Stimulated activated naive CD8-positive, alpha-beta T cell treated with anti-CD3 and anti-CD28 coated beads, Interleukin-15, Interleukin-2, amounts not matched to agents 100 ng/mL and 50 ng/mL, for 24 hours (primary cell): Measurements from ENCODE around the gene TAF10.

ENCODE experiments used
- H3K27ac Mint-ChIP-seq: one replicate; pipeline ENCODE4 v1.8.0; 2021; ENCODE audit warnings: mild to moderate bottlenecking, mixed read lengths
- H3K27me3 Mint-ChIP-seq: one replicate; pipeline ENCODE4 v1.8.0; 2021; ENCODE audit warnings: mixed read lengths
- H3K36me3 Mint-ChIP-seq: one replicate; pipeline ENCODE4 v1.8.0; 2021; ENCODE audit warnings: low read depth, mixed read lengths
- H3K4me1 Mint-ChIP-seq: one replicate; pipeline ENCODE4 v1.8.0; 2021; ENCODE audit warnings: low read depth, mixed read lengths
- H3K4me3 Mint-ChIP-seq: one replicate; pipeline ENCODE4 v1.8.0; 2021; ENCODE audit warnings: mild to moderate bottlenecking, mixed read lengths
- H3K9me3 Mint-ChIP-seq: one replicate; pipeline ENCODE4 v1.8.0; 2021; ENCODE audit warnings: mixed read lengths

Gene TAF10

GRCh38 chr11:6610591-6610990 is 1.4 kb downstream of the TAF10 start:
- Mint-ChIP-seq H3K27me3 (no peaks in the 10 kb centered on the region), H3K4me1 (peaks cover 45% of the 10 kb centered on the region), H3K4me3 (peak overlapping the region; percentile 92), H3K27ac (peak overlapping the region; percentile 91), H3K36me3 (peaks cover 39% of the 10 kb centered on the region), H3K9me3 (no peaks in the 10 kb centered on the region)

GRCh38 chr11:6609502-6610015 is 2.5 kb downstream of the TAF10 start:
- peaks cover 34% of the 10 kb centered on the region for H3K36me3 Mint-ChIP-seq
- peaks cover 45% of the 10 kb centered on the region for H3K4me1 Mint-ChIP-seq
- H3K4me3 Mint-ChIP-seq, result no peak overlapping the region
- no peaks in the 10 kb centered on the region for H3K27me3 Mint-ChIP-seq
- peak overlapping the region; percentile 14 for H3K27ac Mint-ChIP-seq
- no peaks in the 10 kb centered on the region for H3K9me3 Mint-ChIP-seq

GRCh38 chr11:6608726-6609501 is 3.1 kb downstream of the TAF10 start:
- Mint-ChIP-seq H3K4me3 (no peak overlapping the region), H3K9me3 (no peaks in the 10 kb centered on the region), H3K27me3 (no peaks in the 10 kb centered on the region), H3K36me3 (peaks cover 34% of the 10 kb centered on the region), H3K27ac (no peak overlapping the region), H3K4me1 (peaks cover 45% of the 10 kb centered on the region)

- H3K27ac Mint-ChIP-seq, result peak overlapping the region; percentile 13
- H3K9me3 Mint-ChIP-seq, result no peaks in the 10 kb centered on the region
- H3K27me3 Mint-ChIP-seq, result no peaks in the 10 kb centered on the region
- no peak overlapping the region for H3K4me3 Mint-ChIP-seq
- peaks cover 45% of the 10 kb centered on the region for H3K4me1 Mint-ChIP-seq
- peaks cover 34% of the 10 kb centered on the region for H3K36me3 Mint-ChIP-seq
Measured at GRCh38 chr11:6608011-6608410, 4.0 kb downstream of the TAF10 start.

- Mint-ChIP-seq H3K27ac (peak overlapping the region; percentile 84), H3K36me3 (peaks cover 34% of the 10 kb centered on the region), H3K4me3 (peak overlapping the region; percentile 35), H3K4me1 (peaks cover 45% of the 10 kb centered on the region), H3K27me3 (no peaks in the 10 kb centered on the region), H3K9me3 (no peaks in the 10 kb centered on the region)
Measured at GRCh38 chr11:6607190-6607795, 4.7 kb downstream of the TAF10 start.

GRCh38 chr11:6606471-6607189 is 5.4 kb downstream of the TAF10 start:
- Mint-ChIP-seq H3K4me1 (peaks cover 50% of the 10 kb centered on the region), H3K9me3 (no peaks in the 10 kb centered on the region), H3K27ac (no peak overlapping the region), H3K27me3 (no peaks in the 10 kb centered on the region), H3K36me3 (peaks cover 38% of the 10 kb centered on the region), H3K4me3 (peak overlapping the region; percentile 35)

GRCh38 chr11:6604790-6605189 is 7.2 kb downstream of the TAF10 start:
- H3K27ac Mint-ChIP-seq, result no peak overlapping the region
- no peaks in the 10 kb centered on the region for H3K27me3 Mint-ChIP-seq
- peaks cover 29% of the 10 kb centered on the region for H3K36me3 Mint-ChIP-seq
- no peaks in the 10 kb centered on the region for H3K9me3 Mint-ChIP-seq
- H3K4me1 Mint-ChIP-seq, result peaks cover 37% of the 10 kb centered on the region
- no peak overlapping the region for H3K4me3 Mint-ChIP-seq

- H3K36me3 Mint-ChIP-seq, result peaks cover 29% of the 10 kb centered on the region
- H3K4me1 Mint-ChIP-seq, result peaks cover 34% of the 10 kb centered on the region
- H3K9me3 Mint-ChIP-seq, result no peaks in the 10 kb centered on the region
- H3K27ac Mint-ChIP-seq, result no peak overlapping the region
- no peak overlapping the region for H3K4me3 Mint-ChIP-seq
- H3K27me3 Mint-ChIP-seq, result no peaks in the 10 kb centered on the region
Measured at GRCh38 chr11:6604081-6604626, 7.9 kb downstream of the TAF10 start.

- H3K4me1 Mint-ChIP-seq, result peaks cover 27% of the 10 kb centered on the region
- peaks cover 29% of the 10 kb centered on the region for H3K36me3 Mint-ChIP-seq
- no peak within 1 kb of the TSS for H3K4me3 Mint-ChIP-seq
- no peak within 1 kb of the TSS for H3K27ac Mint-ChIP-seq
- H3K27me3 Mint-ChIP-seq, result no peaks in the 10 kb centered on the region
- H3K9me3 Mint-ChIP-seq, result no peaks in the 10 kb centered on the region
Measured at GRCh38 chr11:6603287-6604080, 8.5 kb downstream of the TAF10 start, which contains the start of the genes ILK and RRP8. ILK (plus strand) TSS chr11:6603774; CDS start chr11:6604272, 498 bp downstream. RRP8 (minus strand) TSS chr11:6603616; CDS start chr11:6603502, 114 bp downstream.

GRCh38 chr11:6602096-6602940 is 9.7 kb downstream of the TAF10 start:
- no peaks in the 10 kb centered on the region for H3K9me3 Mint-ChIP-seq
- H3K27ac Mint-ChIP-seq, result peak overlapping the region; percentile 18
- peaks cover 22% of the 10 kb centered on the region for H3K4me1 Mint-ChIP-seq
- H3K36me3 Mint-ChIP-seq, result peaks cover 32% of the 10 kb centered on the region
- H3K27me3 Mint-ChIP-seq, result no peaks in the 10 kb centered on the region
- no peak overlapping the region for H3K4me3 Mint-ChIP-seq

- Mint-ChIP-seq H3K4me3 (no peak overlapping the region), H3K9me3 (no peaks in the 10 kb centered on the region), H3K4me1 (peaks cover 19% of the 10 kb centered on the region), H3K27me3 (no peaks in the 10 kb centered on the region), H3K27ac (no peak overlapping the region), H3K36me3 (peaks cover 34% of the 10 kb centered on the region)
Measured at GRCh38 chr11:6601041-6601461, 11.0 kb downstream of the TAF10 start.

- peaks cover 19% of the 10 kb centered on the region for H3K4me1 Mint-ChIP-seq
- H3K27ac Mint-ChIP-seq, result no peak overlapping the region
- no peaks in the 10 kb centered on the region for H3K9me3 Mint-ChIP-seq
- no peak overlapping the region for H3K4me3 Mint-ChIP-seq
- peaks cover 41% of the 10 kb centered on the region for H3K36me3 Mint-ChIP-seq
- no peaks in the 10 kb centered on the region for H3K27me3 Mint-ChIP-seq
Measured at GRCh38 chr11:6599881-6600390, 12.1 kb downstream of the TAF10 start.

GRCh38 chr11:6599449-6599848 is 12.6 kb downstream of the TAF10 start:
- H3K27me3 Mint-ChIP-seq, result no peaks in the 10 kb centered on the region
- peaks cover 45% of the 10 kb centered on the region for H3K36me3 Mint-ChIP-seq
- peaks cover 23% of the 10 kb centered on the region for H3K4me1 Mint-ChIP-seq
- no peaks in the 10 kb centered on the region for H3K9me3 Mint-ChIP-seq
- H3K4me3 Mint-ChIP-seq, result no peak overlapping the region
- H3K27ac Mint-ChIP-seq, result peak overlapping the region; percentile 59
